SH-SY5Y (cell line): ENCODE results near the gene VAV3.

Source experiments
- GATA2 ChIP-seq: IDR thresholded peaks from 2 replicates; pipeline ENCODE4 v1.6.1; 2011; ENCODE audit warnings: mild to moderate bottlenecking, low read depth, low read length
- GATA3 ChIP-seq: IDR thresholded peaks from 2 replicates; pipeline ENCODE4 v1.6.1; 2011; ENCODE audit warnings: low read depth, mild to moderate bottlenecking, low read length, moderate library complexity

DNA sequence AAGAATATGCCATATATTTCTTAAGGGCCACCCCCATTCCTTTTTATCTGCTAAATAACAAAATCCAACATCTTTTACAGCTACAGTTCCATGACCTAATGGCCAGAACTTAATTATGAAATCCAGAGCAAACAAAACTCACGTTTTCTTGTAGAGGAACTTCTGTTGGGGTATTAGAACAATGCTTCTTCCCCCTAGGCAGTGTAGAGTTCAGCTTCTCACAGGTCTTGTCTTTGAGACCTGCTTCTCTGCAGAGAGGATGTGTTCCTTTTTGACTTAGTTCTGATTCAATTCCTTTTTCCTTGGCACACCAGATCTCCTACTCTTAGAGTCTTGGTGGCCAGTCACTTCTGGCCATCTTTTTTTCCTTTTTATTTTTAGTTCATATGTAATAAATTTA, 22.2 kb downstream of the VAV3 start:
- TF ChIP-seq GATA3: no peak
- TF ChIP-seq GATA2: no peak
